ENCODE data around the gene ESRP2. TPM values are rescaled to one million over a fixed set of nuclear protein-coding genes. Genes with fewer than 3 reads are reported as not detected.

The ESRP2 gene
- total RNA-seq, 1 experiment from 2014 or later: 27.0 TPM

- DNase-seq (ENCODE audit: low read depth, low spot score) (no peak), ATAC-seq (no peak)
- no peak for TF ChIP-seq REST (IDR thresholded peaks at IDR 0.05; ENCODE audit: insufficient read depth in 1 of 2, low read depth in 2 of 2, low read length in 1 of 2)
- no peak for TF ChIP-seq CTCF (IDR thresholded peaks at IDR 0.05)
- no peak for TF ChIP-seq TCF7L2 (IDR thresholded peaks at IDR 0.05; ENCODE audit: low read depth, low read length)
- no peak for TF ChIP-seq POLR2AphosphoS5 (IDR thresholded peaks at IDR 0.05; ENCODE audit: low read depth, low read length)
- no peak for TF ChIP-seq SIN3A (IDR thresholded peaks at IDR 0.05; ENCODE audit: borderline replicate concordance, insufficient read depth, low read depth, low read length)
- Histone ChIP-seq H3K36me3 (ENCODE audit: control insufficient read depth, insufficient read depth, low read length) (no peaks in the 10 kb centered on the region; the same call in 1 of the 2 replicates), H3K27me3 (ENCODE audit: control insufficient read depth, insufficient read depth, low read length) (no peaks in the 10 kb centered on the region), H3K4me3 (ENCODE audit: low read depth in 2 of 2, low read length in 2 of 2) (no peak overlapping the region), H3K4me1 (ENCODE audit: control insufficient read depth, insufficient read depth, low read length) (no peaks in the 10 kb centered on the region), H3K27ac (ENCODE audit: low read length) (no peak overlapping the region), H3K9me3 (ENCODE audit: control insufficient read depth, insufficient read depth, low read depth, low read length) (no peaks in the 10 kb centered on the region)
- ChIA-PET CTCF (no interaction called here), POLR2A (interaction anchor here (0.6 kb wide), 1 partner anchor 35 kb away, joined by 5 read pairs; no protein-coding TSS in a partner anchor)
- intact Hi-C loops (cut with micrococcal nuclease; ENCODE audit: unreplicated experiment) (no loop called here), in situ Hi-C loops (cut with HindIII; ENCODE audit: low pct_unique_long_range_greater_than_20kb, low sequenced_read_pairs) (no loop called here)
- no TSS peak for BruUV-seq (replicated peaks)
Measured at GRCh38 chr16:68283346-68283745, 47.4 kb upstream of the ESRP2 start.

- intact Hi-C loops (cut with micrococcal nuclease; ENCODE audit: unreplicated experiment): no loop called here
- in situ Hi-C loops (cut with HindIII; ENCODE audit: low pct_unique_long_range_greater_than_20kb, low sequenced_read_pairs): no loop called here
- ATAC-seq: no peak
- Histone ChIP-seq H3K4me3 (ENCODE audit: low read depth in 2 of 2, low read length in 2 of 2) (no peak overlapping the region), H3K9me3 (ENCODE audit: control insufficient read depth, insufficient read depth, low read depth, low read length) (no peaks in the 10 kb centered on the region), H3K27ac (ENCODE audit: low read length) (no peak overlapping the region), H3K36me3 (ENCODE audit: control insufficient read depth, insufficient read depth, low read length) (no peaks in the 10 kb centered on the region; the same call in 1 of the 2 replicates), H3K4me1 (ENCODE audit: control insufficient read depth, insufficient read depth, low read length) (no peaks in the 10 kb centered on the region), H3K27me3 (ENCODE audit: control insufficient read depth, insufficient read depth, low read length) (no peaks in the 10 kb centered on the region)
- no peak for TF ChIP-seq SIN3A (IDR thresholded peaks at IDR 0.05; ENCODE audit: borderline replicate concordance, insufficient read depth, low read depth, low read length)
- TF ChIP-seq CTCF (IDR thresholded peaks at IDR 0.05): no peak
- no peak for TF ChIP-seq TCF7L2 (IDR thresholded peaks at IDR 0.05; ENCODE audit: low read depth, low read length)
- no peak for TF ChIP-seq POLR2AphosphoS5 (IDR thresholded peaks at IDR 0.05; ENCODE audit: low read depth, low read length)
- TF ChIP-seq REST (IDR thresholded peaks at IDR 0.05; ENCODE audit: insufficient read depth in 1 of 2, low read depth in 2 of 2, low read length in 1 of 2): no peak
- DNase-seq (ENCODE audit: low read depth, low spot score): no peak
- POLR2A ChIA-PET: no interaction called here
- CTCF ChIA-PET: no interaction called here
- BruUV-seq (replicated peaks): no TSS peak
Measured at GRCh38 chr16:68282064-68282452, 46.1 kb upstream of the ESRP2 start.
